Fibroblast of skin of right biceps (primary cell): ENCODE results near the gene ERLEC1.
A peak's percentile ranks its signal among the peaks of the same experiment; 100 is the strongest.
"Not testable (repeated sequence)": the region's sequence is repeated elsewhere in the genome, so short reads cannot be mapped to it uniquely, and the experiment has no call there.

ENCODE experiments used
- DNase-seq: peaks from one replicate; pipeline ENCODE4 v3.0.0-alpha.2; 2013

ERLEC1 gene

GRCh38 chr2:53841651-53842050 is 54.8 kb downstream of the ERLEC1 start:
- DNase-seq, result not testable (repeated sequence)

DNA sequence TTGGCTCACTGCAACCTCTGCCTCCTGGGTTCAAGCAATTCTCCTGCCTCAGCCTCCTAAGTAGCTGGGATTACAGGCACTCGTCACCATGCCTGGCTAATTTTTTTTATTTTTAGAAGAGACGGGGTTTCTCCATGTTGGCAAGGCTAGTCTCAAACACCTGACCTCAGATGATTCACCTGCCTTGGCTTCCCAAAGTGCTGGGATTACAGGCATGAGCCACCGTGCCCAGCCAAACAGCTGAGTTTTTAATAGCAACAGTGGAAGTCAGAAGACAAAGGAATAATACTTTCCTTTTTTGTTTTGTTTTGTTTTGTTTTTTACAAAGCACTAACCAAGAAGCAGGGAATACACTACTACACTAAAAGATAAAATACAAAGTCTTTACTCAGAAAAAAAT is 56.0 kb downstream of the ERLEC1 start:
- no peak for DNase-seq

GRCh38 chr2:53843595-53843994 is 56.8 kb downstream of the ERLEC1 start:
- no peak for DNase-seq

DNA sequence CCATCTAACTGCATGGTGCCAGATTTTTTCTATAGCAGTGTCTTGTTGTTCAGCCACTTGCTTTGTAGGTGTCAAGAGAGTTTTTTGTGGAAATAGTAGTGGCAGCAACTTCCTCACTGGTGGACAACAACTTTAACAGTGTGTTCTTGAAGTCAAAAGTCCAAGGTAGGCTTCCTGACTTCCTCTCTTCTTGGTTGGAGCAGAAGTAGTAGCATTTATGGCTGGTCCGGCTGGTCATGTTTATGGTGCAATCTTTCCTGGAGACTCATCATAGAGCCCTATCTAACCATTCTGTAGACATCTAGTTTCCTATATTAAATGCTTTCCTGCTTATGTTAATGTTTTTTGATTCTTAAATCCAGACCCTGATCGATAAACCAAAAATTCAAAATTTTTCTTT is 61.2 kb downstream of the ERLEC1 start:
- no peak for DNase-seq

- not testable (repeated sequence) for DNase-seq
These were observed 64.4 kb downstream of the ERLEC1 start for GRCh38 chr2:53851052-53851757.

- no peak for DNase-seq
These were observed 65.7 kb downstream of the ERLEC1 start for GRCh38 chr2:53852532-53852931.

DNA sequence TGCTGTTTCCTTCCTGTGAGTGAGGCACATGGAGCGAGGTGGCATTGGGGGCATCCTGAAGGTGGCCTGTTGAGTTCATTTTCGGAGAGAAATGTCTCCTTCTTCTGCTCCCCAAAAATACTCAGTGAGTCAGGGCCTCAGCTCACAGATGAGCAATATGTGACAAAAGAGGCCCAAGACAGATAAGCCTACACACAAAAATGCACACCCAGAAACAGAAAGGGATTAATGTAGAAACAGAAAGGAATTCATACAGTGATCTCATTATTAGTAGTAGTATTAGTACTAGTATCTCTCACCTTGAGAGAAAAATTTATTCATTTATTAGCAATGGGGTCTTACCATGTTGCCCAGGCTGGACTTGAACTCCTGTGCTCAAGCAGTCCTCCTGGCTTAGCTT is 67.8 kb downstream of the ERLEC1 start:
- DNase-seq, result no peak

- no peak for DNase-seq
These were observed 69.4 kb downstream of the ERLEC1 start for GRCh38 chr2:53856272-53856671.

- peak; percentile 24 for DNase-seq
These were observed 72.7 kb downstream of the ERLEC1 start, which contains the start of gene GPR75 for GRCh38 chr2:53859206-53860181. Gene GPR75 (minus strand): TSS chr2:53859967. CDS start chr2:53854756, 5,211 bp downstream.

DNA sequence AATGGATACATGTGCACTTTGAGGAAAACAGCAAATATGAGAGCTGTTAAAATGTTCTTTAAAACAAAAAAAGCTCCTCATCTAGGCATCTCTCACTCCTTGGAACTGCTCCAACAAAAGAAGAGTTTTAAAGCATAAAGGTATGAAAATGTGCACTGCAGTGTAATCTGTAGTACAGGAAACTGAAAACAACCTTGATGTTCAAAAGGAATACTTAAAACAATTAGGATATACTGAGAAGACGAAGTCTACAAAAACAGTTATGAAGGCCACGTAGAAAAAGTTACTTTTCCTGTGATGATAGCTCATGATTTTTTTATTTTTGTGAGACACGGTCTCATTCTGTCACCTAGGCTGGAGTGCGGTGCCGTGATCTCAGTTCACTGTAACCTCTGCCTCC is 75.0 kb downstream of the ERLEC1 start:
- DNase-seq, result no peak

DNA sequence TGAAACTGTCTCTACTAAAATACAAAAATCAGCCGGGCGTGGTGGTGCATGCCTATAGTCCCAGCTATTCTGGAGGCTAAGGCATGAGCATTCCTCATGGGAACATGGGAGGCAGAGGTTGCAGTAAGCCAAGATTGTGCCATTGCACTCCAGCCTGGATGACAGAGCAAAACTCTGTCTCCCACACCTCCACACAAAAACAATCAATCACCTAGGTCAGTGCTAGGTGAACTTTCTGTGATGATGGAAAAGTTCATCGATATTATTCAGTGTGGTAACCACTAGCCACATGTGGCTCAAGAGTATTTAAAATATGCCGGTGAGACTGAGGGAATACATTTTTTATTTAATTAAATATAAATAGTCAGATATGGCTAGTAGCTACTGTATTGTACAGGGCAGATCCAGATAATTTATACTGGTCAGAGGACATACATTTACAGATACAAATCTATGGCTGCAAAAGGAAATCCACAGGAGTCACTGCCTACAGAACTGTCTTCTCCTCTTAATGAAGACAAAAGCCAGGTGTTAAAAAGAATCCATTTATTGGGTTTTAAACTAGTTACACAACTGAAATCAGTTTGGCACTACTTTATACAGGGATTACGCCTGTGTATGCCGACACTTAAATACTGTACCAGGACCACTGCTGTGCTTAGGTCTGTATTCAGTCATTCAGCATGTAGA is 76.8 kb downstream of the ERLEC1 start:
- no peak for DNase-seq

- no peak for DNase-seq
These were observed 78.4 kb downstream of the ERLEC1 start for GRCh38 chr2:53865264-53865663.

DNA sequence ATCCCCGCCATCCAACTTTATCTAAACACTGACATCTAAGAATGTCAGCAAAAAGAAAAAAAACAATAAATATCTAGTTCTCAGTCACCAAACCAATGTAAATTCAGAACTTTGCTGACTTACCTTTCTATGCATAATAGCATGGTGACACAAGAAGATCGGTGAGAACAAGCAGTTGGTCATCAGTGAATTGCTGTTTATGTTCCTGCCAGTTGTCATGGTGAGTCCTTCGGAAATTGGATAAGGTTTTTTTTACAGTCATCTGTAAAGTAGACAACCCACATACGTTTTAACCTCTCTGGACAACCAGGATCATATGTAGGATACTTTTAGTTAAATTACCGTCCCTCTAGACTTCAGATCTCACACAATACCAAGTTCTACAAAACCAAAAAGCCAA is 79.1 kb downstream of the ERLEC1 start:
- DNase-seq, result no peak

DNA sequence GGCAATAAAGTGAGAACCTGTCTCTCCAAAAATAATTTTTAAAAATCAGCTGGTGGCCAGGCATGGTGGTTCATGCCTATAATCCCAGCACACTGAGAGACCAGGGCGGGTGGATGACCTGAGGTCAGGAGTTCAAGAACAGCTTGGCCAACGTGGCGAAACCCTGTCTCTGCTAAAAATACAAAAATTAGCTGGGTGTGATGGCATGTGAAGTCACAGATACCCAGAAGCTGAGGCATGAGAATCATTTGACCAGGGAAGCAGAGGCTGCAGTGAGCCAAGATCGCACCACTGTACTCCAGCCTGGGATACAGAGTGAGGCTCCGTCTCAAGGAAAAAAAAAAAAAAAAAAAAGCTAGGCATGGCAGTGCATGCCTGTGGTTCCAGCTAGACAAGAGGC is 80.3 kb downstream of the ERLEC1 start:
- no peak for DNase-seq

DNA sequence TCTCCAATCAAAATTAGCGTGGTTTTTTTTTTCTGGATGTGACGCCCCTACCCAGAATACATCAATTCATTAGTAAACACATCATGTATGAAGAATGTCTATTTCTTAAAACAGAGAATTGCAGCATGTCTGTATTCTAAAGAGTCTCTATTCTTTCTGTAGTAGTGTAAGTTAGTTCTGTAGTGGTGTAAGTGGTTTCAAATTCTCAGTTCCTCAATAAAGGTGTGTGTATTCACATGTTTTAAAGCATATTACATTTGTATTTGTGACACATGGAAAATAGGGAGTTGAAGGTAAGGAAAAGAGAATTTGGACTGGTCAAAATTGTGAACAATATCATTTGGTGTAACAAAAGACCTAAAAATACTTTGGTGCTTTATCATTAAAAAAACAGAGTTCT is 80.9 kb downstream of the ERLEC1 start:
- no peak for DNase-seq
